Measurements from ENCODE around the gene BRPF3. TPM values are rescaled to one million over a fixed set of nuclear protein-coding genes. Genes with fewer than 3 reads are reported as not detected.

Gene BRPF3
- total RNA-seq, 1 experiment from 2014 or later: 41.4 TPM

GRCh38 chr6:36245572-36246061, 49.1 kb downstream of the BRPF3 start:
- no peaks in the 10 kb centered on the region for H3K36me3 ChIP-seq (ENCODE audit: control insufficient read depth, insufficient read depth, low read length)
- intact Hi-C loops (cut with micrococcal nuclease; ENCODE audit: unreplicated experiment): no loop called here
- peaks cover 33% of the 10 kb centered on the region for H3K4me1 Mint-ChIP-seq (ENCODE audit: low read depth, unreplicated experiment)
- H3K27me3 Mint-ChIP-seq (ENCODE audit: insufficient read depth, unreplicated experiment): no peaks in the 10 kb centered on the region
- no peaks in the 10 kb centered on the region for H3K9me3 ChIP-seq
- no peaks in the 10 kb centered on the region for H3K9me3 Mint-ChIP-seq (ENCODE audit: unreplicated experiment)
- DNase-seq: no peak
- no peak overlapping the region for H3K4me3 Mint-ChIP-seq (ENCODE audit: unreplicated experiment)
- peak overlapping the region; percentile 63 for H3K27ac Mint-ChIP-seq (ENCODE audit: unreplicated experiment)
- no peak overlapping the region for H3K4me3 ChIP-seq (ENCODE audit: low read depth, low read length)
- ChIA-PET POLR2A (no interaction called here), CTCF (no interaction called here)
- H3K27me3 ChIP-seq (replicated peaks; ENCODE audit: control insufficient read depth, insufficient read depth, low read length): no peaks in the 10 kb centered on the region
- H3K4me1 ChIP-seq: peaks cover 13% of the 10 kb centered on the region
- H3K36me3 Mint-ChIP-seq (ENCODE audit: insufficient read depth, unreplicated experiment): no peaks in the 10 kb centered on the region
- no peak for TF ChIP-seq CTCF (IDR thresholded peaks at IDR 0.05; ENCODE audit: insufficient read depth in 1 of 2, low read depth in 1 of 2, low read length in 1 of 2, severe bottlenecking in 1 of 2, unreplicated experiment in 1 of 2)
- BruUV-seq (replicated peaks): no TSS peak

GRCh38 chr6:36246506-36247268, 50.1 kb downstream of the BRPF3 start:
- no peak overlapping the region for H3K4me3 ChIP-seq (ENCODE audit: low read depth, low read length)
- POLR2A ChIA-PET: no interaction called here

DNA sequence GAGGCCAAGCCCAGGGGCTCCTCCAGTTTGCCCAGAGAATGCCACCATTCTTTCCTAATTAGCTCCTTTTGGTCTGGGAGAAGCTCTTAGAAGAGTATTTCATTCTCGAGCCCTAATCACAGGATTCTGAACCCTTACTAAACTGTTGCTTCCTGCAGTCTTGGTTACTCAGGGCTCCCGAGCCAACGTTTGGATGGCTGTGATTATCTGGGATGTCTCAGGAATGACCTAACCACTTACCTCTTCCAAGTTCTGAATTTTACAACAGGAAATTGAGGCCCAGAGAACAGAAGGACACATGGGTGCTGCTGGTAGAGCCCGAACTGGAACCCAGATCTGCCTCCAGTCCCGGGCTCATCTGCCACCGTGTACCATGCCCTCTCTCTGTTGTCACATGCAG, 51.1 kb downstream of the BRPF3 start:
- Histone ChIP-seq H3K27me3 (replicated peaks; ENCODE audit: control insufficient read depth, insufficient read depth, low read length) (no peaks in the 10 kb centered on the region), H3K4me3 (ENCODE audit: low read depth, low read length) (no peak overlapping the region), H3K36me3 (ENCODE audit: control insufficient read depth, insufficient read depth, low read length) (no peaks in the 10 kb centered on the region), H3K9me3 (no peaks in the 10 kb centered on the region), H3K4me1 (peaks cover 13% of the 10 kb centered on the region)
- Mint-ChIP-seq H3K27me3 (ENCODE audit: insufficient read depth, unreplicated experiment) (no peaks in the 10 kb centered on the region), H3K36me3 (ENCODE audit: insufficient read depth, unreplicated experiment) (no peaks in the 10 kb centered on the region), H3K4me3 (ENCODE audit: unreplicated experiment) (no peak overlapping the region), H3K4me1 (ENCODE audit: low read depth, unreplicated experiment) (peaks cover 23% of the 10 kb centered on the region), H3K27ac (ENCODE audit: unreplicated experiment) (peak overlapping the region; percentile 80), H3K9me3 (ENCODE audit: unreplicated experiment) (no peaks in the 10 kb centered on the region)
- ChIA-PET CTCF (no interaction called here), POLR2A (no interaction called here)
- intact Hi-C loops (cut with micrococcal nuclease; ENCODE audit: unreplicated experiment): no loop called here
- no peak for DNase-seq
- no TSS peak for BruUV-seq (replicated peaks)
- no peak for TF ChIP-seq CTCF (IDR thresholded peaks at IDR 0.05; ENCODE audit: insufficient read depth in 1 of 2, low read depth in 1 of 2, low read length in 1 of 2, severe bottlenecking in 1 of 2, unreplicated experiment in 1 of 2)

More at GRCh38 chr6:36246506-36247268, 50.1 kb downstream of the BRPF3 start:
- no peak overlapping the region for H3K4me3 Mint-ChIP-seq (ENCODE audit: unreplicated experiment)
- H3K9me3 Mint-ChIP-seq (ENCODE audit: unreplicated experiment): no peaks in the 10 kb centered on the region
- peak overlapping the region; percentile 80 for H3K27ac Mint-ChIP-seq (ENCODE audit: unreplicated experiment)
- Histone ChIP-seq H3K4me1 (peaks cover 13% of the 10 kb centered on the region), H3K9me3 (no peaks in the 10 kb centered on the region), H3K36me3 (ENCODE audit: control insufficient read depth, insufficient read depth, low read length) (no peaks in the 10 kb centered on the region), H3K27me3 (replicated peaks; ENCODE audit: control insufficient read depth, insufficient read depth, low read length) (no peaks in the 10 kb centered on the region)
- intact Hi-C loops (cut with micrococcal nuclease; ENCODE audit: unreplicated experiment): no loop called here
- H3K27me3 Mint-ChIP-seq (ENCODE audit: insufficient read depth, unreplicated experiment): no peaks in the 10 kb centered on the region
- no peak for TF ChIP-seq CTCF (IDR thresholded peaks at IDR 0.05; ENCODE audit: insufficient read depth in 1 of 2, low read depth in 1 of 2, low read length in 1 of 2, severe bottlenecking in 1 of 2, unreplicated experiment in 1 of 2)
- CTCF ChIA-PET: no interaction called here
- H3K4me1 Mint-ChIP-seq (ENCODE audit: low read depth, unreplicated experiment): peaks cover 33% of the 10 kb centered on the region
- BruUV-seq (replicated peaks): no TSS peak
- H3K36me3 Mint-ChIP-seq (ENCODE audit: insufficient read depth, unreplicated experiment): no peaks in the 10 kb centered on the region
- no peak for DNase-seq
